ENCODE measurements around the gene GPLD1.
"Not testable (repeated sequence)": the region's sequence is repeated elsewhere in the genome, so short reads cannot be mapped to it uniquely, and the experiment has no call there.

The GPLD1 gene

DNA sequence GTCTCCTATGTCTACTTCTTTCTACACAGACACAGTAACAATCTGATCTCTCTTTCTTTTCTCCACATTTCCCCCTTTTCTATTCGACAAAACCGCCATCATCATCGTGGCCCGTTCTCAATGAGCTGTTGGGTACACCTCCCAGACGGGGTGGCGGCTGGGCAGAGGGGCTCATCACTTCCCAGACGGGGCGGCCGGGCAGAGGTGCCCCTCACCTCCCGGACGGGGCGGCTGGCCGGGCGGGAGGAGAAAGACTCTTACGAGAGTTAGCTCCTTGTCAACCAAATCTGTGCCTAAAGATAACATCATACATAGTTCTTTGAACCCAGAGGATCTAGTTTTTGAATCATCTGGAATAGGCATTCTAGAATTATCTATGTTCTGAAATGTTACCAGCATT is 74.8 kb downstream of the GPLD1 start:
- not testable (repeated sequence) for DNase-seq (ENCODE audit: low spot score)

DNA sequence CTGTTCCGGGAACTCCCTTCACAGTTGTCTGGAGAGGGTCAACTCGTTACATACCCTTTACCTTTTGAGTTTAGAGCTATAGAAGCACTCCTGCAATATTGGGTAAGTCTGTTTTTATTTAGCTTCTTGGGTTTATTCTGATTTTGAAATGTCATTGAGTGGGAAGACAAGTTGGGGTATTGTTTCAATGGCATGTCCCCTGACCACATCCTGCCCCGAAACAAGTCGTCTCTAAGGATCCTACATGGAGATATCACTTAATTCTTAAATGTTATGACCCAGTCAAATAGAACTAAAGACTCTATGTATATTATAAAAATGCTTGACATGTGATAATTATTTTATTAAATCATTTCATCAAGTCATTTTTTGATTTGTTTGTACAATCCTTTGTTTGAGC is 77.1 kb downstream of the GPLD1 start:
- no peak for DNase-seq (ENCODE audit: low spot score)

DNA sequence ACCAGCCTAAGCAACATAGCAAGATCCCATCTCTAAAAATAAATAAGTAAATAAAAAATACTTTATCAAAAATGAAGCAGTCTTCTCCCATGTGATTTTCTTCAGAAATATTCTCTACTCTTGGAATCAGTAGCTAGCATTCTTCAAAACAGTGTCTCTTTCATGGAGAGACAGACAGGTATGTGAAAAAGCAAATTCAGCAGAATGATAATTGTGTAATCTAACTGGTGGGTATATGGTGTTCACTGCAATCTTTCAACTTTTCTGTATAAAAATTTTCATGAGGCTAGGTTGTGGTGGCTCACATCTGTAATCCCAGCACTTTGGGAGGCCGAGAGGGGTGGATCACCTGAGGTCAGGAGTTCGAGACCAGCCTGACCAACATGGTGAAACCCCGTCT is 78.8 kb downstream of the GPLD1 start:
- DNase-seq (ENCODE audit: low spot score): no peak

DNA sequence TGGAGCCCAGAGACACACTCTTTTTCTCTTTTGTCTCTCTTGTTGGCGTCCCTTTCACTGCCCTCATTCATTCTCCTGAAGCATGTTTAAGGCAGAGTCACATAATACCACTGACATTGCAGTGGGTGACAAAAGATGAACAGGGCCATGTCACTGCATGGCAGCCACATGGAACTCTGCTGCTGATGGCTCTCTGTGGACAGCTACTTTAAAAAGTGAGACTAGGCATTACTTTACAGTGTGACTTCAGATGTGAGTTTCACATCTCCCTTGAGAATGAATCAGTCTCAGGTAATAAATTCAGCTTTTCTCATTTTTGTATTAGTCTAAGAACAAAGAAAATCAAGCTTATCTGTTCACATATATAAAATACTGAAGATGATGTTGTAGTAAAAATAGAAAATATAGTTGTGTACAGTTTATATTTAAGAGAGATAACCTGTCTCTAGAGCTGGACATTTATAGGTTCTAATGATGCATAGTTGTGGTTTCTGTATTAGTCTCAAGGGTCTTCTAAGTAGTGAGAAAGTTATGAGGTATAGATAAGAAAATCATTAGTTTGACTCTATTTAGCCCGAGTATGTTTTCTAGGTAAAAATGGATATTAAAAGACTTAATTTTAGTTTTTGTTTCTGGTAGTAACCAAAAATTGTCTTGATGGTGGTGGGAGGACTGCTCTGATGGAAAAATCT is 80.5 kb downstream of the GPLD1 start:
- DNase-seq (ENCODE audit: low spot score): no peak

DNA sequence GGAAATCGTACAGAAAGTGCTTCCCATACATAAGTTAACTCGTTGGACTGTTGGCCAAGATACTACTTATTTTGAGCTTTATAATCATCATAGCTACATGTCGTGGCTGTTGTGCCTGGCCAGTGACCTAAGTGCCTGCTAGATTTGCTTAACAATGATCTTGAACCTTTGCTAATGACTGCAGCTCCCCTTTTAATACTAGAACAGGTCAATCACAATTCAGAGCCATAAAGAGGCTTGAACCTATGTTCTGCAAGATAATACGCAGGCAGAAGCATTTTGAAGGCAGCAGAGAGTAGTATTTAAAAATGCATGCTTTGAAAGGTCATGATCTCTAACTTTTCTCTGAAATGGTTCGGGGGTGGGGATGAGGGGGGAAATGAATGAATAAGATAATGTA is 84.1 kb downstream of the GPLD1 start:
- DNase-seq (ENCODE audit: low spot score): no peak

DNA sequence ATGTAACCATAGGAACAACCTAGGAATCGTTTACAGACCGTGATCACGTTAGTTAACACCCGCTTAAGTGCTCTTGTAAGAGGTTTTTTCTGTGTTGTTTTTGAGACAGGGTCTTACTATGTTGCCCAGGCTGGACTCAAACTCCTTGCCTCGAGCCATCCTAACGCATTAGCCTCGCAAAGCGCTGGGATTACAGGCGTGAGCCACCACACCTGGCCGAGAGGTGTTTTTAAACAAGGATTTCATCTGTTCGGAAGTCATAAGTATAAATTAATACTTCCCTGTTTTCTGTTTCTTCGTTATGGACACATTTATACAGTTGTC is 85.9 kb downstream of the GPLD1 start:
- DNase-seq (ENCODE audit: low spot score): no peak

DNA sequence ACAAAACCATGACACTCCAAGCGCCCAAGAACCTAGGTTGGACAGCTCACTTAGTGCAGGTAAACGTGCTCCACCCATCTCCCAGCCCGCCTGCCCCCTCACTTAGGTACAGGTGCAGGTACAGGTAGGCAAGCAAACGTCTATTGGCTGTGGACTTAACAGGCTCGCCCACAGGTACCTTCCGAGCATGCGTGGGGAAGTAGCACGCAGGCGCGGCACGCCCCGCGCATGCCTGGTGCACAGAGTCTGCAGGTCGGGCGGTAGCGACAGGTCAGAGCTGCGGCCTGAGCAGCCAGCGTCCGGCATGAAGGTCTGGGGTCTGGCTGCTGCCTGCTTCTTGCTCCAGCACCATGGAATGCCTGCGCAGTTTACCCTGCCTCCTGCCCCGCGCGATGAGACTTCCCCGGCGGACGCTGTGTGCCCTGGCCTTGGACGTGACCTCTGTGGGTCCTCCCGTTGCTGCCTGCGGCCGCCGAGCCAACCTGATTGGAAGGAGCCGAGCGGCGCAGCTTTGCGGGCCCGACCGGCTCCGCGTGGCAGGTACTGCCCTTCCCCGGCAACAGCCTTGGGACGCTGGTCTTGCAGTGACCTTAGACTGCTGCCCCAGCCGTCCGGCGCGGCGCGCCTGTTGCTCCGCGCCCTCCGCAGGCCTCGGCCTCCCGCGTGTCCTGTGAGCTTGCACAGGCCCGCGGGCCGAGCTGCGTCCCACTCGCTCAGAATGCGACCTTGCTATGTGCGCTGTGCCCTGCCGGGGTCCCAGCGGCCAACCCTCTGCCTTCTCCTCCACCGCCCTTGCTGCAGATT is 86.5 kb downstream of the GPLD1 start, which contains the start of gene MRS2:
Gene MRS2, plus strand, starts transcription at position 240 of the 804 bp plus-strand sequence. Its CDS starts 111 bp downstream, at position 351.
- DNase-seq (ENCODE audit: low spot score): peak; percentile 83

DNA sequence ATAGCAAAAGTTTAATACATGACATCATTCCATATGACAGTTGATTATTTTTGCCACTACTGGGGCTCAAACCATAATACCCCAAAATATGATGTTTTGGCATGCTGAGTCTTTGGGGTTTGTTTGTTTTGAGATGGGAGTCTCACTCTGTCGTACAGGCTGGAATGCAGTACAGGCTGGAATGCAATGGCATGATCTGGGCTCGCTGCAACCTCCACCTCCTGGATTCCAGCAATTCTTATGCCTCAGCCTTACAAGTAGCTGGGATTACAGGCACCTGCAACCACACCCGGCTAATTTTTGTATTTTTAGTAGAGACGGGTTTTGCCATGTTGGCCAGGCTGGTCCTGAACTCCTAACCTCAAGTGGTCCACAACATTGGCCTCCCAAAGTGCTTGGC is 87.9 kb downstream of the GPLD1 start:
- no peak for DNase-seq (ENCODE audit: low spot score)

DNA sequence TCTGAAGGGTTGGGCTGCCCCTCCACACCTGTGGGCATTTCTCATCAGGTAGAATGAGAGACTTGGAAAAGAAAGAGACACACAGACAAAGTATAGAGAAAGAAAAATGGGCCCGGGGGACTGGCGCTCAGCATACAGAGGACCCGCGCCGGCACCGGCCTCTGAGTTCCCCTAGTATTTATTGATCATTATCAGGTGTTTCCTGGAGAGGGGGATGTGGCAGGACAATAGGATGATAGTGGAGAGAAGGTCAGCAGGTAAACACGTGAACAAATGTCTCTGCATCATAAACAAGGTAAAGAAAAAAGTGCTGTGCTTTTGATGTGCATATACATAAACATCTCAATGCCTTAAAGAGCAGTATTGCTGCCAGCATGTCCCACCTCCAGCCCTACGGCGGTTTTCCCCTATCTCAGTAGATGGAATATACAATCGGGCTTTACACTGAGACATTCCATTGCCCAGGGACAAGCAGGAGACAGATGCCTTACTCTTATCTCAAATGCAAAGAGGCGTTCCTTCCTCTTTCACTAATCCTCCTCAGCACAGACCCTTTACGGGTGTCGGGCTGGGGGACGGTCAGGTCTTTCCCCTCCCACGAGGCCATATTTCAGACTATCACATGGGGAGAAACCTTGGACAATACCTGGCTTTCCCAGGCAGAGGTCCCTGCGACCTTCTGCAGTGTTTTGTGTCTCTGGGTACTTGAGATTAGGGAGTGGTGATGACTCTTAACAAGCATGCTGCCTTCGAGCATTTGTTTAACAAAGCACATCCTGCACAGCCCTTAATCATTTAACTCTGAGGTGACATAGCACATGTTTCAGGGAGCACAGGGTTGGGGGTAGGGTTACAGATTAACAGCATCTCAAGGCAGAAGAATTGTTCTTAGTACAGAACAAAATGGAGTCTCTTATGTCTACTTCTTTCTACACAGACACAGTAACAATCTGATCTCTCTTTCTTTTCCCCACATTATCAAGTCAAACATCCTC is 89.0 kb downstream of the GPLD1 start:
- DNase-seq (ENCODE audit: low spot score): not testable (repeated sequence)

DNA sequence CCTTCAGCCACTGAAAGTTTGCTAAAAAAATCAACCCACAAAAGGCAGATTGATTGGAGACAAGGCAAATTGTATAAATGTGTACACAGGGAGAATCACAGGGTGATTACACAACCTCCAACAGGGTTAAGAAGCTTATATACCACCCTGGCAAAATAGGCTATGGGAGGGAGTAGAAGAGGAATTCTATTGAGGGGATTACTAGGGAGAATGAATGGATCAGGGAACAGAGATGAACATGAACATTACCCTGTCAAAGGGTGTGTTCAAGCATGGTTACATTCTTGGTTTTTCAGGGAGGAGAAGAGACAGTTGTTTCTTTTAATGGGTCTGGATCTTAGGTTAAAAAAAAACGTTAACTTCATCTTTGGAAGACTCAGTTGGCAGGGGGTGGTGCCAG is 91.7 kb downstream of the GPLD1 start:
- DNase-seq (ENCODE audit: low spot score): no peak

DNA sequence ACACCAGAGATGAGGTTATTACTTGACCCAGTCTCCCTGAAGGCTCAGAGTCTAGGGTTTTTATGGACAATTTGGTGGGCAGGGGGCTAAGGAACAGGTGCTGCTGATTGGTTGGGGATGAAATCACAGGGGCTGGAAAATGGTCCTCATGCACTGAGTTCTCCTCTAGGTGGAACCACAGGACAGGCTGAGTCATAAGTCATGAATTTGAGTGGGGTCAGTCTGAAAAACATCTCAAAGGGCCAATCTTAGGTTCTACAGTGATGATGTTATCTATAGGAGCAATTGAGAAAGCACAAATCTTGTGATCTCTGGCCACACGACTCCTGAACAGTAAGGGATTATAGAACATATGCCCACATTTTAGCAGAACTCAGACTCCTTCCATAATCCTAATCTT is 92.6 kb downstream of the GPLD1 start:
- no peak for DNase-seq (ENCODE audit: low spot score)

DNA sequence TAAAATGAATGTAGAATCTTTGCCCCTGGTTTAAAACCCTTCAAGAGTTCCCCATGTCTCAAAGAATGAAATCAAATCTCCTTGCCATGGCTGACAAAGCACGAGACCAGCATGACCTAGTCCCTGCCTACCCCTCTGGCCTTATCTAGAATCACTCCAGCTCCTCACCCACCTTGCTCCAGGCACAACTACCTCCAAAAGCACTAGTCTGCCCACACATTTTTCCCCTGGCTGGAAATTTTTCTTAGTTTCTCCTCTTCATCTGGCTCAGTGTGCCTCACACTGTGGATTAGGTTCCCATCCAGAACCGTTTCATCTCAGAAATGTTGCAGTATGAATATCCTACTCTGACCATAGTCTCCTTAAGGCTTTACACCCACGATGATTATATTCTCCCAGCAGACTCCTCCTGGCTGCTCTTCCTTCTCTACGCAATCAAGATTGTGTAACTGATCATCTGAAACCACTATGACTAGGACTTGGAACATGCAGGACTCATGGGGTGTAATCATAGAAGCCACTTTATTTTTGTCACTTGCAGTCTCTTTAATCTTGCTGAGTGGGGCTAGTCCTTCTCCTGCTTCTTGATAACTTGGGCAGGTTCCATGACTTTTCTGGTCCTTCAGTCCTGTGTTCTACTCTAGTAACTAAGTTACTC is 94.5 kb downstream of the GPLD1 start:
- DNase-seq (ENCODE audit: low spot score): no peak

DNA sequence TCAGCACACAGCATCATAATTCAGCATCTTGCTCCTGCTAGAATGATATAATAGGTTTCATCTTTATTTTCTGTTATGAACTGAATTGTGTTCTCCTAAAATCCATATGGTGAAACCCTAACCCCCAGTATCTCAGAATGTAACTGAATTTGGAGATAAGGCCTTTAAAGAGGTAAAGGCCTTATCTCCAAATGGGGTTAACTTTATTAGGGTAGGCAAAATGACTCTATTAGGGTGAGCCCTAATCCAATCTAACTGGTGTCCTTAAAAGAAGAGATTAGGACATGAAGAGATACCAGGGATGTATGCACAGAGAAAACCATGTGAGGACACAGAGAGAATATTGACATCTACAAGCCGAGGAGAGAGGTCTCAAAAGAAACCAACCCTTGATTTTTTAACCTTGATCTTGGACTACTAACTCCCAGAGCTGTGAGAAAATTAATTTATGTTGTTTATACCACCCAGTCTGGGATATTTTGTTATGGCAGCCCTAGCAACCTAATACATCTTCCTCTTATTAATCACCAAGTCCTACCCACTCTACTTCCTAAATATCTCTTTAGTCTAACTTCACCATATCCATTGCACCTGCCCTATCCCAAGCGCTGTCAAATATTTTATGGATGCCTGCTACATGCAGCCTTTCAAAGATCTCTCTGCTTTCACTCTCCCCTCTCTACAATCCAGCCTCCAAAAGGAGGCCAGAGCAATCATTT is 95.2 kb downstream of the GPLD1 start:
- no peak for DNase-seq (ENCODE audit: low spot score)

DNA sequence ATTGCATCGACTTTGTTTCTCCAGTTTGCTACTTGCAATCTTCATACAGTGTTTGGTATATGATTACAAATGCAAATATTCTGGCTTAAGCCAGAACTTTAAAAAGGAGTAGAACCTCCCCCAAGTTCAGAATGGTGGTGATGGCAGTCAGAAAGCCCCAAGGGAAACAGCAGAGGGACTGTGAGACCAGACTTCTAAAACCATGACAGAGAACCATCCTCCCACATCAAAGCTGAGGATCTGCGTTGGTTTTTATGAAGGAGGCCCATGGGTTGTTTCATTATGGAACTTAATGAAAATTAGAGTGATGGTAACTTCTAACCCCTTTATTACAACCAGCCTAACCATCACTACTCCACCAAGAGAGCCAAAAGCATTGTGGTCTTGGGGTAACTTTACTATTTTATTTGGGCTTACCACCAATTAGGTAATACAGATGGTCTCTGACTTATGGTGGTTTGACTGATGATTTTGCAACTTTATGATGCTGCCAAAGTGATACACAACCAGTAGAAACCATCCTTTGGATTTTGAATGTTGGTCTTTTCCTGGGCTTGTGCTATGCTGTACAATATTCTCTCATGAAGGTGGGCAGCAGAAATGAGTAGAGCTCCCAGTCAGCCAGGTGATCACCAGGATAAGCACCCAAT is 97.5 kb downstream of the GPLD1 start:
- no peak for DNase-seq (ENCODE audit: low spot score)

DNA sequence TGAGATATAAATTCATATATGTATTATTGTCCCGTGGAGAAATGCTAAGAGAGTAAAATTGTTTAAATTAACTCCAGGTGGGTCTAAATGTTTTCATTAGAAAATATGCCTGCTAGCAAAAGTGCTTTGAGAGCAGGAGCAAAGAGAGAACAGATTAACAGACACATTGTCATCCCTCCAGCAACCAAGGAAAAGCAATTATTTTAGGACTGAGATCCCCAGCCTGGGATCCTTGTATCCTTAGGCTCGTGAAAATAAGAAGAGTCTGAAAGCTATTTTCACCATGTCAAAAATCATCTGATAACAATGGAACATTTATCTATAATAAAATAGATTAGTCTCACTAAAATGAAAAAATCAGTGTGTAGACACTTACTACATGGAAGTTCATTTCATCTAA is 98.2 kb downstream of the GPLD1 start:
- DNase-seq (ENCODE audit: low spot score): no peak

DNA sequence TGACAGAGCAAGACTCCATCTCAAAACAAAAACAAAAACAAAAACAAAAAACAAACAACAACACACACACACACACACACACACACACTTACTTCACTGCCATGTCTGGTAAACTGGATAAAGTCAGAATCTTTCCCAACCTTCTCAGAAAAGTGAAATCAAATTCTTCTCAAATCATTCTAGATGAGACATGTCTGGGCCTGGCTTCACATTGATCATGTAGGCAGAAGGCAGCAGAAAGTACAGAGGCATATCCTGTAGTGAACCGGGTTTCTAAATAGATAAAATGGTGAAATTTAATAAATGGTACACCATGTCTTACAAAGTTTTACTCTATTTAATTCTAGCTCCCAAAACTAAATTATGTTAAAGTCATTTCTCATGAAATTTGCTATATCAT is 101.6 kb downstream of the GPLD1 start:
- DNase-seq (ENCODE audit: low spot score): no peak

DNA sequence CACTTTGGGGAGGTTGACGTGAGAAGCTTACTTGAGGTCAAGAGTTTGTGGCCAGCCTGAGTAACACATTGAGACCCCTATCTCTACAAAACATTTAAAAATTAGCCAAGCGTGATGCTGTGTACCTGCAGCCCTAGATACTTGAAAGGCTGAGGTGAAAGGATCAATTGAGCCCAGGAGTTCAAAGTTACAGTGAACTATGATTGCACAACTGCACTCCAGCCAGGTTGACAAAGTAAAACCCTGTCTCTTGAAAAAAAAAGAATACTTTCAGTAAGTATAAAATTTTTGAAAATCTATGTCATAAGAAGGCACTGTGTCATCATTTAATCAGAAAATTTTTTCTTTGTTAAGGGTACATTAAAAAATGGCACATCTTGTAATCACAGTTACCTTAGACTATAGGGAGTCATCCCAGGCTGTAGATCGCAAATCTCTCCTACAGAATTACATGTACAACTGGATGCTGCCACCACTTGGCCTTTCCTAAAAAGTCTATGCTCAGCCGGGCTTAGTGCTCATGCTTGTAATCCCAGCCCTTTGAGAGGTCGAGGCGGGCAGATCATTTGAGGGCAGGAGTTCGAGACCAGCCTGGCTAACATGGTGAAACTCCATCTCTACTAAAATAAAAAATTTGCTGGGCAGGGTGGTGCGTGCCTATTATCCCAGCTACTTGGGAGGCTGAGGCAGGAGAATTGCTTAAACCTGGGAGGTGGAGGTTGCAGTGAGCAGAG is 103.7 kb downstream of the GPLD1 start:
- no peak for DNase-seq (ENCODE audit: low spot score)

DNA sequence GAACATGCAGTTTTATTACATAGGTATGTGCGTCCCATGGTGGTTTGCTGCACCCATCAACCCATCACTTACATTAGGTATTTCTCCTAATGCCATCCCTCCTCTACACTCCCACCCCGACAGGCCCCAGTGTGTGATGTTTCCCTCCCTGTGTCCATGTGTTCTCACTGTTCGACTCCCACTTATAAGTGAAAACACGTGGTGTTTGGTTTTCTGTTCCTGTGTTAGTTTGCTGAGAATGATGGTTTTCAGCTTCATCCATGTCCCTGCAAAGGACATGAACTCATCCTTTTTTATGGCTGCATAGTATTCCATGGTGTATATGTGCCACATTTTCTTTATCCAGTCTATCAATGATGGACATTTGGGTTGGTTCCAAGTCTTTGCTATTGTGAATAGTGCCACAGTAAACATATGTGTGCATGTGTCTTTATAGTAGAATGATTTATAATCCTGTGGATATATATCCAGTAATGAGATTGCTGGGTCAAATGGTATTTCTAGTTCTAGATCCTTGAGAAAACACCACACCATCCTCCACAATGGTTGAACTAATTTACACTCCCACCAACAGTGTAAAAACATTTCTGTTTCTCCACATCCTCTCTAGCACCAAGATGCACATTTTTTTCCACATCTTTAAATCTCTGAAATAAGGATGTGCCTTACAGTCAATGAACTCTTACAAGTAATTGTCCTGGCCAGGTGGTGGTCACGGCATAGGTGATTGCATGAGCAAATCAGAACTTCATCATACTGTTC is 104.8 kb downstream of the GPLD1 start:
- DNase-seq (ENCODE audit: low spot score): not testable (repeated sequence)

DNA sequence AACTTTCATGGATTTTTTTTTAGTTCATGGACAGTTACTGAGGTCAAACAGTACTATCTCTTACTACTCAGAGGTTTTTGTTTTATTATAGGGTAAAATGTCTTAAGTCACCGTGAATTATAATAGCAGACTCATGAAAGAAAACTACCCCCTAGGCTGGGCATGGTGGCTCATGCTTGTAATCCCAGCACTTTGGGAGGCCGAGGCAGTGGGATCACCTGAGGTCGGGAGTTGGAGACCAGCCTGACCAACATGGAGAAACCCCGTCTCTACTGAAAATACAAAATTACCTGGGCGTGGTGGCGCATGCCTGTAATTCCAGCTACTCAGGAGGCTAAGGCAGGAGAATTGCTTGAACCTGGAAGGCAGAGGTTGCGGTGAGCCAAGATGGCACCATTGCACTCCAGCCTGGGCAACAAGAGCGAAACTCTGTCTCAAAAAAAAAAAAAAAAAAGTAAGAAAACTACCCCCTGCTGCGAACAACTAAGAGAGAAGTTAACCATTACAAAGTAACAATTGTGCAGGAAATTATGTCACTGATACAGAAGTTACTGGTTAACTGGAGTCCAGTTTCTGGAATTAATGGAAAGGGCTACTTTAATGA is 106.4 kb downstream of the GPLD1 start:
- DNase-seq (ENCODE audit: low spot score): not testable (repeated sequence)

Data from iPS-NIHi11 (cell line).